GM12864 (cell line): ENCODE measurements around the gene ATP1B3.
"Not testable (repeated sequence)": the region's sequence is repeated elsewhere in the genome, so short reads cannot be mapped to it uniquely, and the experiment has no call there.

Experiments
- DNase-seq: peaks from one replicate; pipeline ENCODE4 v3.0.0-alpha.2; 2011; ENCODE audit warnings: low read depth
- H3K4me3 ChIP-seq: 2 replicates; pipeline ENCODE4 v1.5.1; 2011; ENCODE audit warnings: mild to moderate bottlenecking, low read depth, low read length, control low read depth
- TF ChIP-seq, protein P1 (sequence below): IDR thresholded peaks from 2 replicates; pipeline ENCODE4 v1.5.1; 2011; ENCODE audit warnings: low read depth, mild to moderate bottlenecking, moderate library complexity, low read length, control low read depth, inconsistent platforms; ENCODE audit errors: missing control alignments

The ATP1B3 gene

DNA sequence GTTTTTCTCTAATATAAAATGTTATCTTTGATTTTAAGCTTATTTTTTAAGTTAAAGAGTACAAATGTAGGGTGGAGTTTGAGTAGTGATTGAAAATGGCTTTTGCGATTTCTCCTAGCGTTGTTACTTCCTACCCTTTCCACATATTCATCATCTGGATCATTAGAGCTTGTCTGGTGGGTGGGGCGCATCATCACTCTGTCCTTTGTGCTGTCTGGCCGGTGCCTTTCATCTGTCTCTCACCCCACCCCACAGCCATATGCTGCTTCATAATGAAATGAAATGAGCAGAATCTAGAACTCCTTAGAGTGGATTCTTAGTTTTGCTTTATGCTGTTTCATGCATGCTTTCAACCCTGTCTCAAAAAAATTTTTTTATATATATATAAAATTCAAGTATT is 44.3 kb downstream of the ATP1B3 start:
- TF ChIP-seq, protein P1, sequence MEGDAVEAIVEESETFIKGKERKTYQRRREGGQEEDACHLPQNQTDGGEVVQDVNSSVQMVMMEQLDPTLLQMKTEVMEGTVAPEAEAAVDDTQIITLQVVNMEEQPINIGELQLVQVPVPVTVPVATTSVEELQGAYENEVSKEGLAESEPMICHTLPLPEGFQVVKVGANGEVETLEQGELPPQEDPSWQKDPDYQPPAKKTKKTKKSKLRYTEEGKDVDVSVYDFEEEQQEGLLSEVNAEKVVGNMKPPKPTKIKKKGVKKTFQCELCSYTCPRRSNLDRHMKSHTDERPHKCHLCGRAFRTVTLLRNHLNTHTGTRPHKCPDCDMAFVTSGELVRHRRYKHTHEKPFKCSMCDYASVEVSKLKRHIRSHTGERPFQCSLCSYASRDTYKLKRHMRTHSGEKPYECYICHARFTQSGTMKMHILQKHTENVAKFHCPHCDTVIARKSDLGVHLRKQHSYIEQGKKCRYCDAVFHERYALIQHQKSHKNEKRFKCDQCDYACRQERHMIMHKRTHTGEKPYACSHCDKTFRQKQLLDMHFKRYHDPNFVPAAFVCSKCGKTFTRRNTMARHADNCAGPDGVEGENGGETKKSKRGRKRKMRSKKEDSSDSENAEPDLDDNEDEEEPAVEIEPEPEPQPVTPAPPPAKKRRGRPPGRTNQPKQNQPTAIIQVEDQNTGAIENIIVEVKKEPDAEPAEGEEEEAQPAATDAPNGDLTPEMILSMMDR: no peak
- no peak overlapping the region for H3K4me3 ChIP-seq
- DNase-seq: no peak

DNA sequence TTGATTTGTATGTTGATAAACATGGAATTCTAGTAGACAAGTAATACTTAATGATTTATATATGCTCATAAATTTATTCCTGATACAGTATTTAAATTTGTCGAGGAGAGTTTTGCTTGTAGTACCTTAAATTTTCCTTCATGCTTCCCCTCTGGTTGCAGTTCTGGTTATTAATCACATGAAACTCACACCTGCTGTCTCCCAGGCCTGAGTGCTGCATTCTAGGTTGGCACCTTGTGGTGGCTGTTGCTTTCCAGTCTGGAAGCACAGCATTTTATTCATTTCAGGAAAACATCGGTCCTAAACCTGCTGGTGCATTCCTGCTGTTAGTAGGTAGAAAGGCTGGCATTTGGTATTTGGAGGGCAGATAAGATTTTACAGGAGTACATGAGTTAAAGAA is 44.9 kb downstream of the ATP1B3 start:
- TF ChIP-seq, protein P1: no peak
- no peak overlapping the region for H3K4me3 ChIP-seq
- DNase-seq: no peak

DNA sequence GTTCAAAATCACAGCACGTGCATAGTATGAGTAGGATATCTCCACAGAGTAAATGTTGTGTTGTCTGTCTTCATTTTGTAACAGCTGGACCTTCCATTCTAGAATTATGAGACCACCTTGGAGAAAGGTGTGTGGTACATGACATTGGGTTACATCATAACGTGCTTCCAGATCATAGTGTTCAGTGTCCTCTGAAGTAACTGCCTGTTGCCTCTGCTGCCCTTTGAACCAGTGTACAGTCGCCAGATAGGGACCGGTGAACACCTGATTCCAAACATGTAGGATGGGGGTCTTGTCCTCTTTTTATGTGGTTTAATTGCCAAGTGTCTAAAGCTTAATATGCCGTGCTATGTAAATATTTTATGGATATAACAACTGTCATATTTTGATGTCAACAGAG is 49.2 kb downstream of the ATP1B3 start:
- not testable (repeated sequence) for DNase-seq, H3K4me3 ChIP-seq

DNA sequence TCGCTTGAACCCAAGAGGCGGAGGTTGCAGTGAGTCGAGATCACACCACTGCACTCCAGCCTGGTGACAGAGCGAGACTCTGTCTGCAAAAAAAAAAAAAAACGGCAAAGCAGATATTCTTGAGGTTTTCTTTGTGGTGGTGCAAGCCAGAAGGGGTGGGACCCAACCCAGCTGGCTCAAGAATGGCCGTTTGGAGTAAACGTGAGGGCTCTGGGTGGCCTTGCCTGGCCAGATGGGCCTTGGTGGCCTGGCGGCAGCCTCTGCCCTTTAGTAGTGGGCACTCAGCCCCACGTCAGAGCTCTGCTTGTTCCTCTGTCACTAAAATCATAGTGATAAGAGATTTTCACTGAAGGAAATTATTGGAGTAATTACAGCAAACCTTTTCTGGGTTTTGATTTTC is 50.5 kb downstream of the ATP1B3 start:
- TF ChIP-seq, protein P1: no peak
- no peak overlapping the region for H3K4me3 ChIP-seq
- no peak for DNase-seq

DNA sequence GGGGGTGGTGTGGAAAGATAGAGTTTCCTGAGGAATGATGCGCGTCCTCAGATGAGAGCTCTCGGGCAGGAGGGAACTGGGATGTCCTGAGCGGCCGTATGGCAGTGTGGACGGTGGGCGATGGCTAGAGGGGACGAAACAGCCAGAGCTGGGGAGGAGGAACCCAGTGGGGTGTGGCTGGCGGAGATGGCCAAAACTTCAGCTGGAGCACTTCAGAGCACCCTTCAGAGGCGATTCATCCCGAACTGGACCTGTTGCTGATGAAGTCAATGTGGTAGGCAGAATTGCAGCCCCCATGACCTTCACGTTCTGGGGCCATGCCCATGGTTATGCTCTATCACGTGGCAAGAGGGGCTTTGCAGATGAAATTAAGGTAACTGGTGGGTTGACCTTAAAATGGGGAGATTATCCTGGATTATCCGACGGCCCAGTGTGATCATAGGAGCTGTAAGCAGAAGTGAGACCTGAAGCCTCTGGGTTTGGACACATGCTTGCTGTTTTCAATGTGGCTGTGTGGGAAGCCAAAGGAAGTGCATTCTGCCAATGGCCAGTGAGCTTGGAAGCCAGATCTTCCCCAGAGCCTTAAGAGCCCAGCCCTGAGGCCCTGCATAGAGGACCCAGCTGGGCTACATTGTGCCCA is 52.3 kb downstream of the ATP1B3 start:
- H3K4me3 ChIP-seq: no peak overlapping the region
- DNase-seq: no peak
- TF ChIP-seq, protein P1: no peak

DNA sequence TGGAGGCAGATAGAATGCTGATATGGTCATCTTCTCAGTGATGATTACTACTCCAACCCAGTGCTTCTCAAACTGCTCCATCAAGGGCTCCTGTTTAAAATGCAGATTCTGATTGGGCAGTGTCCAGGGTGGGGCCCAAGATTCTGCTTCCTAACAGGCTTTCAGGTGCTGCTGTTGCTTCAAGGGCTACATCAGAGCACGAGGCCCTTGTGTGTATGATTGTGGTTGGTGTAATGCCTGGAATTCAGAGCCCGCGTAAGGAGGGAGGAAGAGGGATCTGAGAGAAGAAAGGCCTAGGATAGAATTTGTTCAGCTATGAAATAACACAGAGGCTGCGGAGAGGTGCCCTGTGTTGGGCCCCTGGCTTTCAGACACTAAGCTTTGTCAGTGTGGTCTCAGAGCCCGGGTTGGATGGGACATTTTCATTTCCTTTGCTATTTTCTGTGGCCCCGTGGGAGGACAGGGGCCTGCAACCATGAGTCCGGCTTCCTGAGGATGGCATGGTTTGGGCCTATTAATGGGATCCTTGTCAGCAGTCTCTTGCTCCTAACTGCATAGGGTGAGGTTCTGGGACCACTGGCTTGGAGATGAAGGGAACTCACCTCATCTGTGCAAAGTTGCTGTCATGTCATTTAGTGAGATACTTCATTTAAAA is 53.0 kb downstream of the ATP1B3 start:
- TF ChIP-seq, protein P1: no peak
- no peak for DNase-seq
- no peak overlapping the region for H3K4me3 ChIP-seq

DNA sequence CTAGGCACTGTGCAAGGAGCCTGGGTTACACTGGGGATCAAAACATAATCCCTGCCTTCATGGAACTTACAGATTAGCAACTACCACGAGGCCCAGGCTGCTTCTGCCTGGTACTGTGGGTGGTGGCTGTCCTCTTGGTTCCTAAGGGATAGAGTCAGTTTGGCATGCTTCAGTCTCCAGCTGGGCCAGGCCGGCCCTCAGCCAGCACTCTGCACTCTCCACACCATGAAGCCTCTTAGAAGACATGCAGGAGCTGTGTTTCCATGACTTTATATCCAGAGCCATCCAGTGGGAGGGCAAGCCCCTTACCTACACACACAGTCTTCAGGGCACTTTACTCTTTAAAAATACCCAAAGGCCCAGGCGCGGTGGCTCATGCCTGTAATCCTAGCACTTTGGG is 54.4 kb downstream of the ATP1B3 start:
- TF ChIP-seq, protein P1: no peak
- H3K4me3 ChIP-seq: no peak overlapping the region
- DNase-seq: no peak
